NCI-H2107 treated with DMSO at 0.1 percent for 48 hours (cell line): ENCODE data around the gene SPAG4.
A peak's percentile ranks its signal among the peaks of the same experiment; 100 is the strongest.

Experiments used
- DNase-seq: peaks from one replicate; lab custom pipeline; 2025; ENCODE audit not compliant: unreplicated experiment; lab: John Stamatoyannopoulos, UW

SPAG4 gene

DNA sequence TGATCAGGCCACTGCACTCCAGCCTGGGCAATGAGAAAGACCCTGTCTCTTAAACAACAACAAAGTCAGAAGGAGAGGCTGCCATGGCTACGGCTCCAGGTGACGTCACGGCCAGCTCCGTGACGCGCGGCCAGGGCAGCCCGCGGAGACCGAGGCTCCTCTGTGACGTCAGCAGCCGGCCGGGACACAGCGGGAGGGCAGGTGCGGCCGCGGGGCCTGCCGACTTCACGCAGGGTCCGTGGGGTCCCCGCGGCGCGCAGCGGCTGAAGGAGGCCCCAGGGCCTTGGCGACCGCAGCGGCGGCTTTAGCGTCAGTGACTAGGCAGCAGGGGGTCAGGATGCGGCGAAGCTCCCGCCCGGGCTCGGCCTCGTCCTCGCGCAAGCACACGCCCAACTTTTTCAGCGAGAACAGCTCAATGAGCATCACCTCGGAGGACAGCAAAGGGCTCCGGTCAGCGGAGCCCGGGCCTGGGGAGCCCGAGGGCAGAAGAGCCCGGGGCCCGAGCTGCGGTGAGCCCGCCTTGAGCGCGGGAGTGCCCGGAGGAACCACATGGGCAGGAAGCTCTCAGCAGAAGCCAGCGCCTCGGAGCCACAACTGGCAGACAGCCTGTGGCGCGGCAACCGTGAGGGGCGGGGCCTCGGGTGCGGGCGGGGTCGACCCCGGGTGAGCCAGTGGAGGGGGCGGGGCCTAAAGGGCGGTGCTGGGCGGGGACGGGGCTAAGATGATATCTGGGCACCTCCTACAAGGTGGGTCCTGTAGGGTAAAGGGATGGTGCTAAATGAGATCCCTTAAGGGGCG is at the start of gene SPAG4:
Gene SPAG4 (plus strand): TSS at position 163 of the 798 bp plus-strand sequence. CDS start 175 bp downstream, at position 338.
- peak; percentile 91 for DNase-seq

GRCh38 chr20:35568645-35569044 is 47.0 kb upstream of the SPAG4 start:
- no peak for DNase-seq

DNA sequence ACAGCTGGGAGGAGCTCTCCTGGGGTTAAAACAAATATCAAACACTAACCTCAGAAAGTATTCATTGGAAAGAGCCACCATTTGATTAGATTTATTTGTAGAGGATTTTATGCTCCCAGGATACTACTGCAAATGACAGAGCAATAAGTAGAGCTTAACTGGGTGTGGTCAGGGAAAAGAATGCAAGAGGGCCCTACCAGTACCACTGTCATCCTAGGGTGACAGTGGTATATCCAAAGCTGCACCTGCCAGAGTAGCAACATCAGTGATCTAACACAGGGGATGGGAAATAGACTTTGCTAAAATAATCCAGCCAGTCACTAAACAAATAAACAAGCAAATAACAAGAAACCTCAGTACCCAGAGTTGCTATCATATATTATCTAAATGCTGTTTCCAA is 44.1 kb upstream of the SPAG4 start:
- no peak for DNase-seq

DNA sequence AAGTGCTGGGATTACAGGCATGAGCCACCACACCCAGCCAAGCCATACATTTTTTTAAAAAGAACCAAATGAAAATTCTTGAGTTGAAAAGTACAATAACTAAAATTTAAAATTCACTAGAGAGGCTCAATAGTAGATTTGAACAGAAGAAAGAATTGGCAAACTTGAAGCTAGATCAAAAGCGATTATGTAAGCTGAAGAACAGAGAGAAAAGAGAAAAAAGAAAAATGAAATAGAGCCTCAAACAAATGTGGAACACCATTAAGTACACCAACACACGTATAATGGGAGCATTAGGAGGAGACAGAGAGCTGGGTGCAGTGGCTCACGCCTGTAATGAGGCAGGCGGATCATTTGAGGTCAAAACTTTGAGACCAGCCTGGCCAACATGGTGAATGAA is 42.8 kb upstream of the SPAG4 start:
- no peak for DNase-seq

GRCh38 chr20:35575958-35576357 is 39.7 kb upstream of the SPAG4 start:
- DNase-seq: no peak

GRCh38 chr20:35576816-35577215 is 38.8 kb upstream of the SPAG4 start:
- DNase-seq: no peak

DNA sequence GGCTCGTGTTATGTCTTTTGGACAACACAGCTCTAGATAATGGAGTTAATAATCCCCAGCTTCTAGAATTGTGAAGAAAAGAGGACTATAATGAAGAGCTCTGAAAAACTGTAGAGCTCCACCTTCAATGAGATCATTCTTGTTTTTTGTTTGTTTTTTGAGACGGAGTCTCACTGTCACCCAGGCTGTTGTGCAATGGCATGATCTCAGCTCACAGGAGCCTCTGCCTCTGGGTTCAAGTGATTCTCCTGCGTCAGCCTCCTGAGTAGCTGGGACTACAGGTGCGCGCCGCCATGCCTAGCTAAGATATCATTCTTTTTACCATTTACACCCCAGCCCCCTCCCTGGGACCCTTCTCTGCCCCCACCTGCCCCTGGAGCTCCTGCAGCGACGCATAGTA is 37.2 kb upstream of the SPAG4 start:
- no peak for DNase-seq

DNA sequence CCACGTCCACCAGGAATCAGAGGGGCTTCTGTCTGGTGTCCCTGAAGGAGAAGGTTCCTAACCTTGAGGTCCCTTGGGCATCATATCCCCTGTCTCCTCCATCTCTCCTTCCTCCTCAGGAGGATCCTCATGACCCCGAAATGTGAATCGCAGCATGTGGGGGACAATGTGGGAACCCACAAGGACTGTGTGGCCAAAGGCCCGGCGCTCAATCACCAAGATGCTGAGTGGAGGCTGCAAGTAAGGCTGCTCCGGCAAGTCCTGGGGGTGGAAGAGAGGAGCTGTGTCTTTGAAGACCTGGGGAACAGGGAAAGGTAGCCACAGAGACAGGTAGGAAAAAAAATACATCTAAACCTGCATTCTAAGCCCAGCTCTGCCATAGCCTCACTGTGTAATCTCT is 36.4 kb upstream of the SPAG4 start:
- DNase-seq: no peak

DNA sequence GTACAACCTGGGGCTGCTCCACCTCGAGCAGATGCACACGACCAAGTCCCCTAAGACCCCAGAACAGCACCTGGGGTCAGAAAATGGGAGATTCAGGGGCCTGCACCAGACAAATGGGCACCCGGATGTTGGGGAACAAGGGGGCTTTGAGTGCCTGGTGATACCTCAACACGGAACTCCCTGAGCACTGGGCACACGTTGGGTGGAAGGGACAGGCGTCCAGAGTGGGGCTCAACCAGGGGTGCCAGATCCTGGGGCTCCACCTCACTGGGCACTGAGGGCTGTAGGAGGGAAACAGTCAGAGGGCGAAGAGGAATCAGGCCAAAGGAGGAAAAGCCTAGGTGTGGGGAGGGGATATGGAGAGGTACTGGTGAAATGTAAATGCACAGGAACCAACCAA is 33.5 kb upstream of the SPAG4 start:
- DNase-seq: no peak

- no peak for DNase-seq
Measured at GRCh38 chr20:35582741-35583404, 32.8 kb upstream of the SPAG4 start.

DNA sequence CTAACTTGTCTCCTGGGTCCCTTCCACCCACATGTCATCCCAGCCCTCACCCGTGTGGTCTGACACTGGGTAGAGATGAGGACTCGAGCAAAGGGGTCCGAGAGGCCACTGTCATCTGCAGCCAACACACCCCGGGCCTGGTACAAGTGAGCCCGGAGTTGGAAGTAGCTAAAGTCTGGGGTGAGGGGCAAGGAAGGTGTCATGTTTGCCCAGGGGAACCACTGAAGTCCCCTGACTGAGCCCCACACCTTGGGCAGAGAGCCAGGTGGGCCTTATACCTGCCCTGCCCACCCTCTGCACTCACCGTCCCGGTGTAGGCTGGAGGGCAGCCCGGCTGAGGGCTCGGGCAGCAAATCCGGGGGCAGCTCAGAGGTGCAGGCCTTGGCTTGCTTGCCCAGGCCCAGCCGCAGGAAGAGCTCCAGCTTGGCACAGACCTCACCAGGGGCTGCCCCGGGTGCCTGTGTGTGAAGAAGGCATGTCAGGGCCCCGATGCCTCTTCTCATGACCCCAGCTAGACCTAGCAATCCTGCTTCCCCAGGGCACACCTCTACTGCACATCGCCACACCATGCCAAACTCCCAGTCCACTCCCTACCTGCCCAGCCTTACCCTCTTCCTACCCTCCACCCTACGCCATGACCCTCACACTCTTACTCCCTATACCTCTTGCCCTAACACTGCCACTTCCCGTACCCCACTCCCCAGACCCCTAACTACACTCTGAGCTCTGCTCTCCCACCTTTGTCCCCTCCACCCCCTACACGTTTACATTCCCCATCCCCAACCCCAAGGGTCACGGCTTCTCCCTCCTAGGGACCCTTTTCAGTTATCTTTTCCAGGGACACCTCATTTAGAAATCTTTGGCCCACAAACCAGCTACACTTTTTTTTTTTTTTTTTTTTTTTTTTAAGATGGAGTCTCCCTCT is 31.7 kb upstream of the SPAG4 start:
- DNase-seq: no peak

DNA sequence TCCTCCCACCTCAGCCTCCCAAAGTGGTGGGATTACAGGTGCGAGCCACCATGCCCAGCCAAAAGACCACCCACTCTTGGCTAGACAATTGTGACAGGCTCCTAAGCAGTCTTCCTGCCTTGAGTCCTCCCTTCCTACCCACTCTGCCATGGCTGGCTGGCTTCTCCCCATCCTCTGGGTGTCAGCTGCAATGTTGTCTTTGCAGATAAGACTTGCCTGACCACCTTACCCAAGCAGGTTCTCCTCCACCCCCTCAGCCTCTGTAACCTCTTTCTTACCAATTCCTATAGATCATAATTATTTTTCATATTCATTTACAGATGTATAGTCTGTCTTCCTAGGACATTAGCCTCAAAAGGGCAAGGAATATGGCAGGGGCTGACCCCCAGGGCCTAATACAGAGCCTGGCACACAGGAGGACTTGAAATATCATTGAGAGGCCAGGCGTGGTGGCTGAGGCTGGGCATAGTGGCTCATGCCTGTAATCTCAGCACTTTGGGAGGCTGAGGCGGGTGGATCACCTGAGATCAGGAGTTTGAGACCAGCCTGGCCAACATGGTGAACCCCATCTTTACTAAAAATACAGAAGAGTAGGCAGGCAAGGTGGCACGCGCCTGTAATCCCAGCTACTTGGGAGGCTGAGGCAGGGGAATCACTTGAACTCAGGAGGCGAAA is 28.7 kb upstream of the SPAG4 start:
- DNase-seq: no peak

GRCh38 chr20:35587436-35587835 is 28.2 kb upstream of the SPAG4 start:
- no peak for DNase-seq

GRCh38 chr20:35588397-35588796 is 27.2 kb upstream of the SPAG4 start:
- no peak for DNase-seq

DNA sequence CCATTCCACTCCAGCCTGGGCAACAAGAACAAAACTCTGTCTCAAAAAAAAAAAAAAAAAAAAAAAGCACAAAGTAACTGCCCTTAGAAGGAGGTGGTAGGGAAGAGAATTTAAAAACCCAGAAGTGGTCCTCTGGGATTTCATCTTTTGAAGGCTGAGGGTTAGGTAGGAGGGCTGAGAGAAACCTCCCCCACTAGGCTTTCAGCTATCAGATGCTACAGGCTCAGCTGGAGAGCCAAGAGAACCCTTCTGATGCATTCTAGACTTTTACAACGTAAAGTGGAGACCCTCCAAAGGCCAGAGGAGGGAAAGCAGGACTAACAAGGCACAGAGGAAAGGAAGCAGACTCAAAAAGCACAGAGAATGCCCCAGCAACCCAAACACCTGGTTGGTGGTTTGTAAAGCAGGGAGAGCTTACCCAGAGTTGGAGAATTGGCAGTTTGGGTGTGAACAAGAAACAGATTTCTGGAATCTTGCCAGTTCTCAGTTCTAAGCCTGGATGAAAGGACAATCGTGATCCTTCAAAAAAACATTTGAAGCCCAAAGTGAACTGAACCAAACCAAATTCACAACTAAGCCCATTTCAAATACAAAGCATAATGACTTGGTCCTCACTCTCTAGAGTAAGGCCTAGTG is 23.2 kb upstream of the SPAG4 start:
- peak; percentile 56 for DNase-seq

- no peak for DNase-seq
Measured at GRCh38 chr20:35595456-35595855, 20.2 kb upstream of the SPAG4 start.

GRCh38 chr20:35595901-35596300 is 19.7 kb upstream of the SPAG4 start:
- no peak for DNase-seq

DNA sequence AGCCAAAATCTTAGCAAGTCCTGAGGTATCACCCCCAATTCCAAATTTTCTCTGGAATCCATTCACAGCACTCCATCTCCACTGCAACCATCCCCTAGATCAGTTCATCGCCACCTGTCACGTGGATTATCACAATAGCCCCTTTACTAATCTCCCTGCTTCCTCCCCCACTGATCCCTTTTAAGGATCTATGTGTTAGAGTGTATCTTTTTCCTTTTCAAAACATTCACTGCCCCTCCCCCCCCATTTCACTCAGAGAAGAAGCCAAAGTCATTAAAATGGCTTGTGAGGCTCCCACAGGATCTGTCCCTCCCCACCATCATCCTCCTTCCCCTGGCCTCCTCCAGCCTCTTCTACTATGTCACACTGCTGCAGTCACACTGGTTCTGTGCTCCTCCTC is 18.4 kb upstream of the SPAG4 start:
- no peak for DNase-seq

- no peak for DNase-seq
Measured at GRCh38 chr20:35598476-35598875, 17.2 kb upstream of the SPAG4 start.
